ENCODE results near the gene E2F1.

Gene E2F1

DNA sequence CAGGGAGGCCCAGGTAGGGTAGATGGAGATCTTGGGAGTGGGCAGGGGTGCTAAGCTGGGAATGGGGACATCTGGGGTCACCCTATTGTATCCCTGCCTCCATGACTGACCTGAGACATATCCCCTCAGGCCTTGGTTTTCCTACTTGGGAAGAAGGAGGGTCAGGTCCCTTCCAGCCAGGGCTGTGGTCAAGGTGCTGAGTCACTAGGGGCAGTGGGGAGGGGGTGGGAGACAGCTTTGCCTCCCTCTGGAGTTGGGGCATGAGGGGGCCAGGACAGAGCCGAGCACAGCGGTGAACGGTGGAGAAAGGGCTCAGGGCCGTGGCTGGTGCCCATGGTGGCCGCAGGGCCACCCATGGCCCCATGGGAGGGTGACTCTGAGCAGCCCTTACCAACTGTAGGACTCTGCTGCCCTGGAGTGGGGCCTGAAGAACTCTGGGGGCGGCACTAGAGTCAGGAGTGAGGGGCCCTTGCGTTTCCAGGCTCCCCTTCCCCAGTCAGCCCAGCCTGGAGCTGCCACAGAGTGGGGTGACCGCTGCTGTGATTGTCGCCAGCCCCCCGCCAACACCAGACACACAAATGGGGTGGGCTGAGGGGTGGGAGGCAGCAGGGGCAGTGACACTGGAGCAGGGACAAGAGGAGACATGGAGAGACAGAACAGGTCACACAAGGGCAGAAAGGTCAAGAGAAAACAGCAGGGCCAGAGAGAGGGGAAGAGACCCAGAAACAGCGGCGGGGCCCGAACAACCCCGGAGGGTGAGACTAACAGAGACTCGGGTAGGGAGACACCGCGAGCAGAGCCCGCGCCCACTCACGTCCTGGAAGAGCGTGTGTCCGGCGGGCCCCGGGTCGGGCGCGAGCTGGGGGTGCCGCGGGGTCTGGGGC, 12.5 kb downstream of the E2F1 start:
- Histone ChIP-seq H3K9me3 (ENCODE audit: insufficient read depth, low read length) (no peaks in the 10 kb centered on the region; the same call in 1 of the 2 replicates), H3K4me3 (ENCODE audit: insufficient read length, low read depth) (peak overlapping the region; percentile 81), H3K36me3 (ENCODE audit: insufficient read depth, insufficient read length, low read length) (peaks cover 70% of the 10 kb centered on the region), H3K9ac (ENCODE audit: insufficient read length, low read depth) (peak overlapping the region; percentile 91), H3K27me3 (ENCODE audit: insufficient read depth, insufficient read length) (no peaks in the 10 kb centered on the region), H3K4me1 (ENCODE audit: insufficient read depth, insufficient read length) (peaks cover 25% of the 10 kb centered on the region)
- no peak for TF ChIP-seq ZNF274 (IDR thresholded peaks at IDR 0.05; ENCODE audit: low read depth, low read length)
- TF ChIP-seq YY1 (IDR thresholded peaks at IDR 0.05; ENCODE audit: insufficient read depth, insufficient read length), result no peak
- TF ChIP-seq SUZ12 (IDR thresholded peaks at IDR 0.05; ENCODE audit: extremely low read depth, insufficient read depth, insufficient read length), result no peak
- no peak for DNase-seq (ENCODE audit: low read depth, low spot score)

DNA sequence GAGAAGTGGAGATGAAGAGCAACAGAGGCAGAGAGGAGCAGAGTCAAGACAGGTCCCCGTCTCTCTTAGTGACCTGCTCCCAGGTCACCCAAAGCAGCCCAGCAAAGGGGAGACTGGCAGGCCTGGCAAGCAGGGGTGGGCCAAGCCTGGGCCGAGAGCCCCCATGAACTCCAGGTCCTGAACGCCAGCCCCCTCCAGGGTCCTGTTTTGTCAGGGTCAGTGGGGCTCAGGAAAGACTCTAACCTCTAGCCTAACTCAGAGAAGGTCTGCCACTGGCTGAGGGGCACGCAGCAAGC, 13.1 kb downstream of the E2F1 start:
- Histone ChIP-seq H3K4me1 (ENCODE audit: insufficient read depth, insufficient read length) (peaks cover 25% of the 10 kb centered on the region), H3K9me3 (ENCODE audit: insufficient read depth, low read length) (no peaks in the 10 kb centered on the region; the same call in 1 of the 2 replicates), H3K36me3 (ENCODE audit: insufficient read depth, insufficient read length, low read length) (peaks cover 70% of the 10 kb centered on the region), H3K4me3 (ENCODE audit: insufficient read length, low read depth) (peak overlapping the region; percentile 81), H3K9ac (ENCODE audit: insufficient read length, low read depth) (peak overlapping the region; percentile 91), H3K27me3 (ENCODE audit: insufficient read depth, insufficient read length) (no peaks in the 10 kb centered on the region)
- no peak for DNase-seq (ENCODE audit: low read depth, low spot score)
- no peak for TF ChIP-seq ZNF274 (IDR thresholded peaks at IDR 0.05; ENCODE audit: low read depth, low read length)
- no peak for TF ChIP-seq YY1 (IDR thresholded peaks at IDR 0.05; ENCODE audit: insufficient read depth, insufficient read length)
- no peak for TF ChIP-seq SUZ12 (IDR thresholded peaks at IDR 0.05; ENCODE audit: extremely low read depth, insufficient read depth, insufficient read length)

DNA sequence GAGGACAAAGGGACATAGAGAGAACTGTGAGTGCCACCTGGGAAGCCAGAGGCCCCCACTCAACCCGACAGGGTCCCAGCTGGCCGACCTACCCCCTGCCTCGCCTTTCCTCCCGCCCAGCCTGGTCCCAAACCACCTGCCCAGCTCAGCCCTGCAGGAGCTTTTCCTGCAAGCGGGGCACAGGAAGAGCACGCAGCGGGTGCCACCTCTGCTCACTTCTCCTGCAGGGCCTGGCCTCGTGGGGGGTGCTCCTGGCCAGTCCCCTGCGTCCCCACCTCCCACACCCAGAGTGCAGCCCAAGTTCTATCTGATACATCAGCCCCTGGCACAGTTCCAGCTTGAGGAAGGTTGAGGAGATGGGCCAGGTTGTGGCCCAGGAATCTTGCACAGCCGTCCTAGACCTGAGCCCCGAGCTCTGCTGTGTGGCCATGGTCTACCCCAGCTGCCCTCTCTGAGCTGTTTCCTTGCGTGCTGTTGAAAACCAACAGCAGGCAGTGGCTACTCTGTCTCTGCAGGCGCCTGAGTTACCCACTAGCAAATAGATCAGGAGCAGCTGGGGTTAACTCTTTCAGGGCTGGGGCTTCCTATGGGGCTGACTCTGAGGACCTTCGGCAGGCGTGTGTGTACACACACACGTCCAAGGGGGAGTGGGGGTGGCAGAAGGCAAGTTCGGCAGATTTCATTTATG, 13.6 kb downstream of the E2F1 start:
- no peak for DNase-seq (ENCODE audit: low read depth, low spot score)
- H3K9me3 ChIP-seq (ENCODE audit: insufficient read depth, low read length), result no peaks in the 10 kb centered on the region
- H3K27me3 ChIP-seq (ENCODE audit: insufficient read depth, insufficient read length), result no peaks in the 10 kb centered on the region
- H3K4me3 ChIP-seq (ENCODE audit: insufficient read length, low read depth), result peak overlapping the region; percentile 81
- H3K36me3 ChIP-seq (ENCODE audit: insufficient read depth, insufficient read length, low read length), result peaks cover 66% of the 10 kb centered on the region
- peaks cover 27% of the 10 kb centered on the region for H3K4me1 ChIP-seq (ENCODE audit: insufficient read depth, insufficient read length)
- TF ChIP-seq YY1 (IDR thresholded peaks at IDR 0.05; ENCODE audit: insufficient read depth, insufficient read length), result no peak
- peak overlapping the region; percentile 91 for H3K9ac ChIP-seq (ENCODE audit: insufficient read length, low read depth)

DNA sequence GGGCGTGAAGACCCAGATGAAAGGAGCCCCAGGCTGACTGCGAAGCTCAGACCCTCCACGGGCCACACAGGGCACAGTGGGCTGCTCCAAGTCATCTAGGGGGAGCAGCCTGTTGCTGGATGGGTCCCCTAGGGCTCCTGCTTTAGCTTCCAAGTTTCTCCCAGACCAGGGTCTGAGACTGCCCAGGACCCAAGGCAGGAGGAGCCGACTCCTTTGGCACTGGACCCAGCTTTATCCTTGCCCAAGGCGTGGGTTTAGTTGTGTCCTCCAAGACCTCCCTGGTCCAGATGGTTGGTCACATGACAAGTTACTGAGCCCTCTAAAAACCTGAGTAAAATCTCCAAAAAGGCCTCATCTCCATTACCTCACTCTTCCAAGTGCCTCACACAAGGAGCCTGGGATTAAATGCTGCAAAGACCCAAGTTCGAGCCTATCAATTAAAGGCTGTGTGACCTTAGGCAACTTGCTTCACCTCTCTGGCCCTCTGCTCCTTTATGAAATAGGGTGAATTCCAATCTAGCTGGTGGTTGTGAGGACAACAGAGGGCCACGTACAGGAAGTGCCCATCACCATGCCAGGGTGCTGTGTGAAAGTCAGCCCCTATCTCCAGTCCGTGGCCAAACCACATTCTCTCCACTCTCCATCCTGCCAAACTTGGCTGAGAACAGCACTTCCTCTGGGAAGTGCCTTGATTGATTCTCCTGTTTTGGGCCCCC, 14.5 kb downstream of the E2F1 start:
- Histone ChIP-seq H3K27me3 (ENCODE audit: insufficient read depth, insufficient read length) (no peaks in the 10 kb centered on the region), H3K9me3 (ENCODE audit: insufficient read depth, low read length) (no peaks in the 10 kb centered on the region), H3K9ac (ENCODE audit: insufficient read length, low read depth) (no peak overlapping the region), H3K4me1 (ENCODE audit: insufficient read depth, insufficient read length) (peaks cover 29% of the 10 kb centered on the region), H3K36me3 (ENCODE audit: insufficient read depth, insufficient read length, low read length) (peaks cover 58% of the 10 kb centered on the region), H3K4me3 (ENCODE audit: insufficient read length, low read depth) (no peak overlapping the region)
- TF ChIP-seq SUZ12 (IDR thresholded peaks at IDR 0.05; ENCODE audit: extremely low read depth, insufficient read depth, insufficient read length) (no peak), ZNF274 (IDR thresholded peaks at IDR 0.05; ENCODE audit: low read depth, low read length) (no peak), YY1 (IDR thresholded peaks at IDR 0.05; ENCODE audit: insufficient read depth, insufficient read length) (no peak)
- DNase-seq (ENCODE audit: low read depth, low spot score), result no peak

DNA sequence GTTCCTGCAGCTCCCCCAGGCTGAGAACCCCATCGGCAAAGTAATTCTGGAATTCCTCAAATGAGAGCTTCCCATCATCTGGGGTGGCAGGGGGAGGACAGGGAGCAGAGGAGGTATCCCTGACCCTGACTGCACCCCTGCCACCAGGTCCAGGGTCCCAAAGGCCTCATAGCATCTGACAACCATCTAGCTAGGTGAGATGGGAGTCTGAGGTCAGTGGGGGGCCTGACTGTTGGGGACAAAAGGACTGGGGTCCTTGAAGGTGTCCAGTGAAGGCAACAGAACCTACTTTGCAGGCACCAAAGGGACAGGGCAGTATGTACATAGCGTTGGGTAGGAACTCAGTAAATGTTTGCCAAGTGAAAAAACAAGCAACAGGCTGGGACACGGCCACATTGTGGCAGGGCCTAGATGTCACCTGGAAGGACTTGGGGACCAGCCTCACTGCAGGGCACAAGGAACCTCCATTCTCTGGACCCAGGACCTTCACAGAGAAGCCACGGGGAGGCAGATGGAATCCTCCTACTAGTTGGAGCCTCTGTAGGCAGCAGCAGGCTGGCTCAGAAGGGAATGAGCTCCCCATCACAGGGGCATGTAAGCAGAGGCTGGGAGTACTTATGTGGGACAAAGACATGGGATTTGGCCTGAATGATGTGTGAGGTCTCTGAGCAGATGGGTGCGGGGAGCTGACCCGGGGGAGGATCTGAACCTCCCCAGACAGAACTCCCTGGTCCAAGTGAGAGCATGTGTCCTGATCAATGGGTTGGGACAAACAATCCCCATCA, 15.3 kb downstream of the E2F1 start:
- Histone ChIP-seq H3K9me3 (ENCODE audit: insufficient read depth, low read length) (no peaks in the 10 kb centered on the region), H3K36me3 (ENCODE audit: insufficient read depth, insufficient read length, low read length) (peaks cover 49% of the 10 kb centered on the region), H3K4me3 (ENCODE audit: insufficient read length, low read depth) (no peak overlapping the region), H3K9ac (ENCODE audit: insufficient read length, low read depth) (peak overlapping the region; percentile 12), H3K27me3 (ENCODE audit: insufficient read depth, insufficient read length) (no peaks in the 10 kb centered on the region), H3K4me1 (ENCODE audit: insufficient read depth, insufficient read length) (peaks cover 28% of the 10 kb centered on the region)
- DNase-seq (ENCODE audit: low read depth, low spot score), result no peak
- TF ChIP-seq ZNF274 (IDR thresholded peaks at IDR 0.05; ENCODE audit: low read depth, low read length) (no peak), YY1 (IDR thresholded peaks at IDR 0.05; ENCODE audit: insufficient read depth, insufficient read length) (no peak), SUZ12 (IDR thresholded peaks at IDR 0.05; ENCODE audit: extremely low read depth, insufficient read depth, insufficient read length) (no peak)

GRCh38 chr20:33669873-33670640, 16.1 kb downstream of the E2F1 start:
- peaks cover 49% of the 10 kb centered on the region for H3K36me3 ChIP-seq (ENCODE audit: insufficient read depth, insufficient read length, low read length)
- peaks cover 23% of the 10 kb centered on the region for H3K4me1 ChIP-seq (ENCODE audit: insufficient read depth, insufficient read length)
- TF ChIP-seq ZNF274 (IDR thresholded peaks at IDR 0.05; ENCODE audit: low read depth, low read length) (no peak), SUZ12 (IDR thresholded peaks at IDR 0.05; ENCODE audit: extremely low read depth, insufficient read depth, insufficient read length) (no peak), YY1 (IDR thresholded peaks at IDR 0.05; ENCODE audit: insufficient read depth, insufficient read length) (no peak)
- DNase-seq (ENCODE audit: low read depth, low spot score), result no peak
- H3K4me3 ChIP-seq (ENCODE audit: insufficient read length, low read depth), result no peak overlapping the region
- H3K9me3 ChIP-seq (ENCODE audit: insufficient read depth, low read length), result no peaks in the 10 kb centered on the region
- no peak overlapping the region for H3K9ac ChIP-seq (ENCODE audit: insufficient read length, low read depth)
- no peaks in the 10 kb centered on the region for H3K27me3 ChIP-seq (ENCODE audit: insufficient read depth, insufficient read length)
